GM21723 (cell line): ENCODE measurements around the gene UNKL.

Experiments
- ATAC-seq: cut with Tn5 transposase; IDR thresholded peaks from one replicate; pipeline ENCODE4 v1.9.1; 2021; ENCODE audit warnings: mild to moderate bottlenecking, moderate library complexity; ENCODE audit not compliant: unreplicated experiment

Gene UNKL

GRCh38 chr16:1414532-1415260 lies at the start of gene UNKL:
UNKL (minus strand) TSS chr16:1414704; CDS start chr16:1414691, 13 bp downstream.
- ATAC-seq, result peak; percentile 34

GRCh38 chr16:1461146-1461545 lies 46.6 kb upstream of the UNKL start:
- ATAC-seq, result no peak

GRCh38 chr16:1460602-1461138 lies 46.2 kb upstream of the UNKL start:
- ATAC-seq, result no peak

GRCh38 chr16:1459967-1460366 lies 45.5 kb upstream of the UNKL start:
- ATAC-seq, result no peak

GRCh38 chr16:1458977-1459341 lies 44.5 kb upstream of the UNKL start:
- no peak for ATAC-seq

GRCh38 chr16:1458336-1458976 lies 44.0 kb upstream of the UNKL start:
- ATAC-seq, result no peak

GRCh38 chr16:1457489-1458245 lies 43.2 kb upstream of the UNKL start:
- ATAC-seq, result no peak

- no peak for ATAC-seq
Measured at GRCh38 chr16:1456951-1457350, 42.4 kb upstream of the UNKL start.

GRCh38 chr16:1455190-1456171 lies 41.0 kb upstream of the UNKL start:
- ATAC-seq, result no peak

GRCh38 chr16:1454561-1454960 lies 40.1 kb upstream of the UNKL start:
- no peak for ATAC-seq

- no peak for ATAC-seq
Measured at GRCh38 chr16:1453316-1453715, 38.8 kb upstream of the UNKL start.

GRCh38 chr16:1452530-1452929 lies 38.0 kb upstream of the UNKL start:
- no peak for ATAC-seq

GRCh38 chr16:1451702-1452392 lies 37.3 kb upstream of the UNKL start:
- no peak for ATAC-seq

GRCh38 chr16:1450841-1451240 lies 36.3 kb upstream of the UNKL start:
- ATAC-seq, result no peak

GRCh38 chr16:1450218-1450617 lies 35.7 kb upstream of the UNKL start:
- no peak for ATAC-seq

- no peak for ATAC-seq
Measured at GRCh38 chr16:1449201-1449788, 34.8 kb upstream of the UNKL start.

GRCh38 chr16:1448536-1449116 lies 34.1 kb upstream of the UNKL start:
- no peak for ATAC-seq

GRCh38 chr16:1447965-1448364 lies 33.5 kb upstream of the UNKL start:
- no peak for ATAC-seq
